T1000 (cell line): ENCODE data around the gene IGSF9B.
"Not testable (repeated sequence)": the region's sequence is repeated elsewhere in the genome, so short reads cannot be mapped to it uniquely, and the experiment has no call there.

ENCODE experiments used
- DNase-seq: peaks from one replicate; lab custom pipeline; 2025; ENCODE audit warnings: mixed read lengths; lab: John Stamatoyannopoulos, UW

IGSF9B gene

GRCh38 chr11:133956650-133957633 is at the start of gene IGSF9B:
IGSF9B (minus strand) TSS chr11:133956968; CDS start chr11:133956754, 214 bp downstream.
- DNase-seq: no peak

- DNase-seq: no peak
These were observed 47.9 kb upstream of the IGSF9B start for GRCh38 chr11:134004496-134005172.

- no peak for DNase-seq
These were observed 47.2 kb upstream of the IGSF9B start for GRCh38 chr11:134003792-134004495.

GRCh38 chr11:134002819-134003218 is 46.1 kb upstream of the IGSF9B start:
- DNase-seq: not testable (repeated sequence)

- DNase-seq: not testable (repeated sequence)
These were observed 45.6 kb upstream of the IGSF9B start for GRCh38 chr11:134002338-134002737.

- DNase-seq: no peak
These were observed 44.8 kb upstream of the IGSF9B start for GRCh38 chr11:134001596-134001995.

- no peak for DNase-seq
These were observed 44.3 kb upstream of the IGSF9B start for GRCh38 chr11:134001088-134001487.

GRCh38 chr11:133999355-133999754 is 42.6 kb upstream of the IGSF9B start:
- no peak for DNase-seq

- no peak for DNase-seq
These were observed 40.8 kb upstream of the IGSF9B start for GRCh38 chr11:133997554-133997953.

GRCh38 chr11:133996671-133997070 is 39.9 kb upstream of the IGSF9B start:
- no peak for DNase-seq

- no peak for DNase-seq
These were observed 38.3 kb upstream of the IGSF9B start for GRCh38 chr11:133995066-133995465.

- DNase-seq: no peak
These were observed 37.2 kb upstream of the IGSF9B start for GRCh38 chr11:133993921-133994320.

- DNase-seq: no peak
These were observed 36.3 kb upstream of the IGSF9B start for GRCh38 chr11:133993107-133993506.

GRCh38 chr11:133992121-133992520 is 35.4 kb upstream of the IGSF9B start:
- DNase-seq: no peak

GRCh38 chr11:133991101-133991500 is 34.3 kb upstream of the IGSF9B start:
- no peak for DNase-seq

- no peak for DNase-seq
These were observed 33.7 kb upstream of the IGSF9B start for GRCh38 chr11:133990501-133990900.

GRCh38 chr11:133988686-133989410 is 32.1 kb upstream of the IGSF9B start:
- no peak for DNase-seq

- no peak for DNase-seq
These were observed 30.4 kb upstream of the IGSF9B start for GRCh38 chr11:133987171-133987570.

- DNase-seq: no peak
These were observed 29.5 kb upstream of the IGSF9B start for GRCh38 chr11:133985981-133986944.

- DNase-seq: no peak
These were observed 28.1 kb upstream of the IGSF9B start for GRCh38 chr11:133984828-133985227.
